T-cell (primary cell): ENCODE results near the gene WBP11. TPM values are rescaled to one million over a fixed set of nuclear protein-coding genes. Genes with fewer than 3 reads are reported as not detected.

ENCODE experiments used
- ATAC-seq, 4 experiments: fragments of 200-7000 bp in 3 of 4; fragments of 150-1000 bp in 1 of 4; cut with Tn5 transposase; replicated peaks in 1 of 4; 1 replicate in 3 of 4; 2 replicates in 1 of 4; pipeline ENCODE4 v1.10.0; 2021; ENCODE audit warnings: moderate library complexity in 3 of 4, mild to moderate bottlenecking in 2 of 4, moderate number of reproducible peaks in 1 of 4
- CTCF ChIA-PET, 2 donors: fragments of 300-600 bp; sonication (Branson Sonifier 250); formaldehyde crosslinking; loops; one replicate each; lab custom pipeline; 2022; ENCODE audit warnings: antibody characterized with exemption in 2 of 2; lab: Charles Lee
- POLR2A ChIA-PET, 2 donors: fragments of 300-600 bp; sonication (Branson Sonifier 250); formaldehyde crosslinking; loops; one replicate each; lab custom pipeline; 2022; ENCODE audit warnings: antibody characterized with exemption in 2 of 2; lab: Charles Lee
- DNase-seq, 35 experiments: peaks; one replicate each; pipeline versions ENCODE4 v3.0.0 to v3.0.0-alpha.2; 2013 to 2023
- H3K27ac ChIP-seq: one replicate; pipeline ENCODE4 v1.5.1; 2013; ENCODE audit warnings: low read length
- H3K27me3 ChIP-seq, 2 experiments: replicated peaks in 1 of 2; 1 replicate in 1 of 2; 2 replicates in 1 of 2; pipeline versions ENCODE4 v1.6.1 to v1.7.0; 2013; ENCODE audit warnings: low read length in 1 of 2, mixed read lengths in 1 of 2; ENCODE audit not compliant: control insufficient read depth in 2 of 2, insufficient read depth in 2 of 2; ENCODE audit errors: extremely low read depth in 1 of 2
- H3K36me3 ChIP-seq, 2 donors: 1 replicate in 1 of 2; 2 replicates in 1 of 2; pipeline versions ENCODE4 v1.6.1 to v1.7.0; 2013; ENCODE audit warnings: low read length in 1 of 2; ENCODE audit not compliant: control insufficient read depth in 2 of 2, insufficient read depth in 1 of 2; ENCODE audit errors: extremely low read depth in 1 of 2
- H3K4me1 ChIP-seq, 2 experiments: 1 replicate in 1 of 2; 2 replicates in 1 of 2; pipeline versions ENCODE4 v1.6.1 to v1.7.0; 2013; ENCODE audit warnings: low read length in 2 of 2, mixed read lengths in 1 of 2; ENCODE audit not compliant: insufficient read depth in 2 of 2, control insufficient read depth in 1 of 2; ENCODE audit errors: extremely low read depth in 1 of 2
- H3K4me3 ChIP-seq, 2 donors: 1 replicate in 1 of 2; 2 replicates in 1 of 2; pipeline versions ENCODE4 v1.5.1 to v1.7.0; 2013; ENCODE audit warnings: mild to moderate bottlenecking in 2 of 2, low read length in 1 of 2, moderate library complexity in 1 of 2; ENCODE audit not compliant: control insufficient read depth in 1 of 2; ENCODE audit errors: extremely low read depth in 1 of 2
- H3K9me3 ChIP-seq: 2 replicates; pipeline ENCODE4 v1.7.0; 2013
- H3K27ac Mint-ChIP-seq, 2 donors: one replicate each; pipeline ENCODE4 v1.8.0; 2020 to 2021; ENCODE audit warnings: mild to moderate bottlenecking in 2 of 2, mixed read lengths in 2 of 2
- H3K27me3 Mint-ChIP-seq, 2 donors: one replicate each; pipeline ENCODE4 v1.8.0; 2021 to 2022; ENCODE audit warnings: mixed read lengths in 2 of 2
- H3K36me3 Mint-ChIP-seq: one replicate; pipeline ENCODE4 v1.8.0; 2021; ENCODE audit warnings: mixed read lengths
- H3K4me1 Mint-ChIP-seq, 3 donors: one replicate each; pipeline ENCODE4 v1.8.0; 2020 to 2022; ENCODE audit warnings: mixed read lengths in 3 of 3, mild to moderate bottlenecking in 1 of 3
- H3K4me3 Mint-ChIP-seq, 3 donors: one replicate each; pipeline ENCODE4 v1.8.0; 2020 to 2022; ENCODE audit warnings: mild to moderate bottlenecking in 3 of 3, mixed read lengths in 3 of 3, moderate library complexity in 3 of 3
- H3K9me3 Mint-ChIP-seq, 3 donors: one replicate each; pipeline ENCODE4 v1.8.0; 2020 to 2022; ENCODE audit warnings: mixed read lengths in 3 of 3
- WGBS: methylation state at CpG from one replicate; pipeline ENCODE4 v1.1.5; 2013; ENCODE audit warnings: missing lambda C conversion rate; ENCODE audit not compliant: insufficient coverage; 5-methylcytosine and 5-hydroxymethylcytosine counted together
- total RNA-seq, 35 experiments: library from RNA in 6 of 35; stranded (reverse) in 6 of 35; fragments of 120-200 nt in 1 of 35; gene quantifications; one replicate each; pipeline versions ENCODE4 v1.2.1 to v1.2.4 and lab custom pipeline; 2013 to 2026

Gene WBP11
- total RNA-seq, 5 donors from 2014 or later (not counting 1 experiment from before 2014, with no cell fraction given), result 72.6 to 122 (median 80.6) TPM

GRCh38 chr12:14779834-14780233, 23.4 kb downstream of the WBP11 start:
- no peak overlapping the region for H3K27ac ChIP-seq
- no peak overlapping the region for H3K4me3 ChIP-seq
- 100% methylated on average over 1 of the region's 2 CpGs for WGBS
- H3K4me1 Mint-ChIP-seq, result peaks cover 18 to 26% (median 21%) of the 10 kb centered on the region in 3 donors
- CTCF ChIA-PET, result no interaction called here
- peaks cover 0 to 11% of the 10 kb centered on the region in 2 donors for H3K36me3 ChIP-seq
- H3K27me3 ChIP-seq, result no peaks in the 10 kb centered on the region
- H3K27me3 Mint-ChIP-seq, result no peaks in the 10 kb centered on the region
- peaks cover under 1% of the 10 kb centered on the region for H3K36me3 Mint-ChIP-seq
- DNase-seq, result no peak
- no peaks in the 10 kb centered on the region for H3K9me3 ChIP-seq
- no peaks in the 10 kb centered on the region for H3K9me3 Mint-ChIP-seq
- no peak overlapping the region for H3K27ac Mint-ChIP-seq
- peaks cover 6 to 10% of the 10 kb centered on the region in 2 experiments for H3K4me1 ChIP-seq
- ATAC-seq, result no peak
- POLR2A ChIA-PET, result interaction anchor here (0.5 to 0.6 kb wide), 2 partner anchors 141 to 216 kb away, joined by 3 read pairs; no protein-coding TSS in a partner anchor
- no peak overlapping the region for H3K4me3 Mint-ChIP-seq

DNA sequence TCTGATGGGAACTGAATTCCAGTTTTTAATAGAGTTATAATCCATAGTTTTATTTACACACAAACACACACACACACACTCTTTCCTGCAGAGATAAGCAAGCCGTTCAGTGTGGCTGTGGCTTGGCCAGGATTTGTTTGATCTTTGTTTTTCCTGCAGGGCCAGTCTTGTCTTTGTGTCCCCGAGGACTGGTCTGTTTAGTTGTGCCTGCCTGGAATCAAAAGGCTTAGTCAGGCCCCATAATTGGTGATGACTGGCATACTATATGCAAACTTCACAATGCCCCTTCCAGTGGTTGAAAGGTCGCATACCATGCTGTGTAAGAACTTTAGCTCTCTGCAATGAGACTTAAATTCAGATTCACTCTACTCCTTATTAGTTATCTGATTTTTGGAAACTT, 26.0 kb downstream of the WBP11 start:
- Histone ChIP-seq H3K36me3 (no peaks in the 10 kb centered on the region), H3K27ac (no peak overlapping the region), H3K4me3 (no peak overlapping the region), H3K4me1 (peaks cover 15 to 27% of the 10 kb centered on the region in 2 experiments), H3K27me3 (no peaks in the 10 kb centered on the region), H3K9me3 (no peaks in the 10 kb centered on the region)
- no peak for DNase-seq
- no peaks in the 10 kb centered on the region for H3K27me3 Mint-ChIP-seq
- no peaks in the 10 kb centered on the region for H3K36me3 Mint-ChIP-seq
- CTCF ChIA-PET, result interaction anchor here (0.5 to 9.8 kb wide), 3 partner anchors 17 to 25 kb away, joined by 3 to 122 read pairs (median 3); partner anchors contain the start of genes C12orf60 (in 1 of the 2) and WBP11 (in 1 of the 2)
- no peaks in the 10 kb centered on the region for H3K9me3 Mint-ChIP-seq
- no peak for ATAC-seq
- peaks cover 38 to 46% (median 40%) of the 10 kb centered on the region in 3 donors for H3K4me1 Mint-ChIP-seq
- no peak overlapping the region for H3K4me3 Mint-ChIP-seq
- WGBS, result 100% methylated on average over 1 of the region's 3 CpGs
- POLR2A ChIA-PET, result interaction anchor here in 1 of 2 donors (0.6 to 0.7 kb wide), 2 partner anchors 9 to 182 kb away, joined by 3 read pairs; no protein-coding TSS in a partner anchor
- H3K27ac Mint-ChIP-seq, result no peak overlapping the region

GRCh38 chr12:14776236-14776961, 26.9 kb downstream of the WBP11 start:
- ATAC-seq (no peak), DNase-seq (peak in 1 of 35 experiments; percentile 34)
- H3K36me3 ChIP-seq, result no peaks in the 10 kb centered on the region
- no peaks in the 10 kb centered on the region for H3K9me3 Mint-ChIP-seq
- no peaks in the 10 kb centered on the region for H3K9me3 ChIP-seq
- H3K27me3 ChIP-seq, result no peaks in the 10 kb centered on the region
- H3K4me3 ChIP-seq, result no peak overlapping the region
- peak overlapping the region; percentile 34 to 99 (median 99) for H3K4me3 Mint-ChIP-seq
- no peak overlapping the region for H3K27ac ChIP-seq
- peaks cover 45 to 54% (median 47%) of the 10 kb centered on the region in 3 donors for H3K4me1 Mint-ChIP-seq
- H3K27me3 Mint-ChIP-seq, result no peaks in the 10 kb centered on the region
- H3K36me3 Mint-ChIP-seq, result no peaks in the 10 kb centered on the region
- no CpG with 5 or more reads among the region's 5 CpGs for WGBS
- ChIA-PET POLR2A (interaction anchor here (0.8 to 8.3 kb wide), 5 partner anchors 16 to 183 kb away, joined by 3 to 121 read pairs (median 4); partner anchors contain the start of genes C12orf60 (in 1 of the 2) and WBP11 (in 1 of the 2)), CTCF (interaction anchor here (0.5 to 9.8 kb wide), 7 partner anchors 8 to 219 kb away, joined by 3 to 122 read pairs (median 6); partner anchors contain the start of genes C12orf60 (in 1 of the 2) and WBP11 (in 1 of the 2))
- peak overlapping the region; percentile 96 to 98 for H3K27ac Mint-ChIP-seq
- H3K4me1 ChIP-seq, result peaks cover 17 to 29% of the 10 kb centered on the region in 2 experiments

GRCh38 chr12:14775636-14775980, 27.7 kb downstream of the WBP11 start:
- Histone ChIP-seq H3K36me3 (no peaks in the 10 kb centered on the region), H3K9me3 (no peaks in the 10 kb centered on the region), H3K27ac (peak overlapping the region; percentile 81), H3K4me1 (peaks cover 17 to 33% of the 10 kb centered on the region in 2 experiments), H3K27me3 (no peaks in the 10 kb centered on the region), H3K4me3 (peak overlapping the region; percentile 79 to 84)
- POLR2A ChIA-PET, result interaction anchor here (0.8 to 8.3 kb wide), 7 partner anchors 8 to 183 kb away, joined by 3 to 121 read pairs (median 4); partner anchors contain the start of genes C12orf60 (in 1 of the 2) and WBP11 (in 1 of the 2)
- no peak for ATAC-seq
- WGBS, result no CpG with 5 or more reads among the region's 1 CpG
- Mint-ChIP-seq H3K27ac (peak overlapping the region; percentile 96 to 98), H3K9me3 (no peaks in the 10 kb centered on the region), H3K36me3 (no peaks in the 10 kb centered on the region), H3K27me3 (no peaks in the 10 kb centered on the region), H3K4me1 (peaks cover 50 to 59% (median 51%) of the 10 kb centered on the region in 3 donors), H3K4me3 (peak overlapping the region; percentile 97 to 99 (median 99))
- CTCF ChIA-PET, result interaction anchor here (0.9 to 9.8 kb wide), 7 partner anchors 9 to 517 kb away, joined by 3 to 122 read pairs (median 8); partner anchors contain the start of genes C12orf60 (in 1 of the 2) and WBP11 (in 1 of the 2)
- DNase-seq, result no peak

GRCh38 chr12:14774906-14775635, 28.2 kb downstream of the WBP11 start:
- no peak for ATAC-seq
- H3K27me3 ChIP-seq, result no peaks in the 10 kb centered on the region
- 2% methylated on average over 20 of the region's 34 CpGs for WGBS
- no peaks in the 10 kb centered on the region for H3K36me3 ChIP-seq
- no peaks in the 10 kb centered on the region for H3K36me3 Mint-ChIP-seq
- H3K9me3 ChIP-seq, result no peaks in the 10 kb centered on the region
- H3K4me3 ChIP-seq, result peak overlapping the region; percentile 79 to 84
- H3K4me3 Mint-ChIP-seq, result peak overlapping the region; percentile 97 to 99 (median 99)
- POLR2A ChIA-PET, result interaction anchor here (0.6 to 8.3 kb wide), 10 partner anchors 8 to 184 kb away, joined by 3 to 121 read pairs (median 4); partner anchors contain the start of genes C12orf60 (in 1 of the 2) and WBP11 (in 1 of the 2)
- peaks cover 47 to 54% (median 50%) of the 10 kb centered on the region in 3 donors for H3K4me1 Mint-ChIP-seq
- peak in 16 of 35 experiments; percentile 1 to 49 (median 16) for DNase-seq
- no peaks in the 10 kb centered on the region for H3K9me3 Mint-ChIP-seq
- no peaks in the 10 kb centered on the region for H3K27me3 Mint-ChIP-seq
- peak overlapping the region; percentile 96 to 98 for H3K27ac Mint-ChIP-seq
- CTCF ChIA-PET, result interaction anchor here (0.9 to 9.8 kb wide), 8 partner anchors 9 to 537 kb away, joined by 3 to 122 read pairs (median 7); partner anchors contain the start of genes C12orf60 (in 1 of the 2) and WBP11 (in 1 of the 2)
- peak overlapping the region; percentile 81 for H3K27ac ChIP-seq
- H3K4me1 ChIP-seq, result peaks cover 17 to 33% of the 10 kb centered on the region in 2 experiments
